CD14-positive monocyte (primary cell): Measurements from ENCODE around the gene CHRM4. TPM values are rescaled to one million over a fixed set of nuclear protein-coding genes. Genes with fewer than 3 reads are reported as not detected.

ENCODE experiments used
- DNase-seq, 3 donors: peaks; one replicate each; pipeline ENCODE4 v3.0.0-alpha.2; 2011 to 2022
- H2AFZ ChIP-seq: 2 replicates; pipeline ENCODE4 v1.6.0; 2012; ENCODE audit warnings: mild to moderate bottlenecking, low read depth, low read length, inconsistent platforms; ENCODE audit not compliant: insufficient read depth, poor library complexity, severe bottlenecking
- H3K27ac ChIP-seq, 2 donors: 1 replicate in 1 of 2; 2 replicates in 1 of 2; pipeline ENCODE4 v1.5.1; 2012 to 2013; ENCODE audit warnings: low read length in 2 of 2, control low read depth in 1 of 2, inconsistent platforms in 1 of 2, low read depth in 1 of 2, mild to moderate bottlenecking in 1 of 2
- H3K27me3 ChIP-seq, 2 donors: one replicate each; pipeline versions ENCODE4 v1.6.0 to v1.6.1; 2011 to 2013; ENCODE audit warnings: low read length in 2 of 2; ENCODE audit not compliant: control insufficient read depth in 2 of 2, insufficient read depth in 2 of 2
- H3K36me3 ChIP-seq, 2 donors: replicated peaks in 1 of 2; 1 replicate in 1 of 2; 2 replicates in 1 of 2; pipeline versions ENCODE4 v1.5.1 to v1.6.1; 2012 to 2013; ENCODE audit warnings: low read length in 2 of 2, control low read depth in 1 of 2, inconsistent platforms in 1 of 2, mild to moderate bottlenecking in 1 of 2; ENCODE audit not compliant: insufficient read depth in 2 of 2, control insufficient read depth in 1 of 2
- H3K4me1 ChIP-seq, 2 donors: 1 replicate in 1 of 2; 2 replicates in 1 of 2; pipeline versions ENCODE4 v1.5.1 to v1.6.1; 2012 to 2013; ENCODE audit warnings: low read length in 2 of 2, control low read depth in 1 of 2, inconsistent platforms in 1 of 2, mild to moderate bottlenecking in 1 of 2, moderate library complexity in 1 of 2; ENCODE audit not compliant: insufficient read depth in 2 of 2, control insufficient read depth in 1 of 2
- H3K4me2 ChIP-seq: replicated peaks from 2 replicates; pipeline ENCODE3; 2012; ENCODE audit warnings: low read length, moderate library complexity, mild to moderate bottlenecking; ENCODE audit not compliant: poor library complexity, severe bottlenecking; ENCODE audit errors: extremely low read depth
- H3K4me3 ChIP-seq, 3 experiments: fragments of 200-600 bp in 1 of 3; sonication (generic) in 1 of 3; replicated peaks in 1 of 3; 1 replicate in 2 of 3; 2 replicates in 1 of 3; pipeline ENCODE4 v1.5.1; 2011 to 2013; ENCODE audit warnings: low read length in 3 of 3, mild to moderate bottlenecking in 3 of 3, control low read depth in 2 of 3, low read depth in 2 of 3, inconsistent platforms in 1 of 3, moderate library complexity in 1 of 3
- H3K79me2 ChIP-seq: 2 replicates; pipeline ENCODE4 v1.6.0; 2012; ENCODE audit warnings: mild to moderate bottlenecking, control low read depth, inconsistent platforms, low read length, moderate library complexity; ENCODE audit not compliant: insufficient read depth
- H3K9ac ChIP-seq: 2 replicates; pipeline ENCODE4 v1.6.0; 2017; ENCODE audit warnings: low read length, mild to moderate bottlenecking; ENCODE audit not compliant: insufficient read depth, poor library complexity, severe bottlenecking
- H3K9me3 ChIP-seq, 2 donors: replicated peaks in 1 of 2; 1 replicate in 1 of 2; 2 replicates in 1 of 2; pipeline versions ENCODE4 v1.5.1 to v1.6.1; 2012 to 2013; ENCODE audit warnings: low read length in 2 of 2, control low read depth in 1 of 2; ENCODE audit not compliant: control insufficient read depth in 1 of 2, insufficient read depth in 1 of 2
- H4K20me1 ChIP-seq: 2 replicates; pipeline ENCODE4 v1.6.0; 2012; ENCODE audit warnings: mild to moderate bottlenecking, low read length, control low read depth, moderate library complexity; ENCODE audit not compliant: insufficient read depth
- H3K27ac Mint-ChIP-seq, 7 donors: one replicate each; pipeline ENCODE4 v1.8.0; 2020; ENCODE audit warnings: mild to moderate bottlenecking in 7 of 7, mixed read lengths in 7 of 7, moderate library complexity in 6 of 7, inconsistent platforms in 2 of 7
- H3K27me3 Mint-ChIP-seq, 3 donors: one replicate each; pipeline ENCODE4 v1.8.0; 2021 to 2022; ENCODE audit warnings: low read depth in 3 of 3, mild to moderate bottlenecking in 3 of 3, mixed read lengths in 3 of 3, moderate library complexity in 3 of 3, inconsistent platforms in 1 of 3
- H3K36me3 Mint-ChIP-seq, 2 donors: one replicate each; pipeline ENCODE4 v1.8.0; 2020; ENCODE audit warnings: mixed read lengths in 2 of 2, inconsistent platforms in 1 of 2, mild to moderate bottlenecking in 1 of 2
- H3K4me1 Mint-ChIP-seq: one replicate; pipeline ENCODE4 v1.8.0; 2020; ENCODE audit warnings: mild to moderate bottlenecking, mixed read lengths
- H3K4me3 Mint-ChIP-seq, 2 donors: one replicate each; pipeline ENCODE4 v1.8.0; 2020; ENCODE audit warnings: mild to moderate bottlenecking in 2 of 2, mixed read lengths in 2 of 2, moderate library complexity in 1 of 2
- H3K9me3 Mint-ChIP-seq, 7 donors: one replicate each; pipeline ENCODE4 v1.8.0; 2020 to 2022; ENCODE audit warnings: mixed read lengths in 7 of 7, mild to moderate bottlenecking in 6 of 7, moderate library complexity in 6 of 7, inconsistent platforms in 2 of 7
- CTCF ChIP-seq: fragments of 200-600 bp; IDR thresholded peaks from one replicate; pipeline ENCODE4 v1.8.0; 2022; ENCODE audit warnings: antibody characterized with exemption, mild to moderate bottlenecking
- WGBS: methylation state at CpG from one replicate; pipeline ENCODE4 v1.1.5; 2013; ENCODE audit warnings: missing lambda C conversion rate; ENCODE audit not compliant: insufficient coverage; 5-methylcytosine and 5-hydroxymethylcytosine counted together
- intact Hi-C, 2 donors: fragments of 100-400 bp; cut with micrococcal nuclease; formaldehyde crosslinking; loops; one replicate each; pipeline versions ENCODE4 v1.15.0 to v1.15.1; 2023
- polyA plus RNA-seq, 3 donors: library from polyadenylated mRNA; depleted of rRNA in 1 of 3; unstranded in 2 of 3; stranded (reverse) in 1 of 3; fragments of 300-500 nt in 2 of 3; fragments of >200 nt in 1 of 3; fragmentation: Illumina TruSeq in 2 of 3; gene quantifications; 1 replicate in 2 of 3; 2 replicates in 1 of 3; pipeline ENCODE4 v1.2.3, GENCODE V29; 2012 to 2021

Gene CHRM4
- polyA plus RNA-seq, 3 donors = 0.15 to 0.57 TPM; not detected in 1

- no peak for DNase-seq
- Mint-ChIP-seq H3K27me3 (peaks cover 59 to 73% (median 64%) of the 10 kb centered on the region in 3 donors), H3K4me1 (peaks cover 42% of the 10 kb centered on the region), H3K9me3 (peaks cover 0 to 17% (median 5%) of the 10 kb centered on the region in 7 donors), H3K27ac (no peak overlapping the region), H3K36me3 (peaks cover 3 to 4% of the 10 kb centered on the region in 2 donors), H3K4me3 (peak overlapping the region in 1 of 2 donors; percentile 86)
- Histone ChIP-seq H3K27ac (no peak overlapping the region), H2AFZ (no peak overlapping the region), H3K4me2 (peak overlapping the region; percentile 75), H3K36me3 (peaks cover 0 to under 1% of the 10 kb centered on the region in 2 donors), H3K4me1 (peaks cover 31 to 56% of the 10 kb centered on the region in 2 donors), H3K9ac (no peak overlapping the region), H3K9me3 (peaks cover 3 to 21% of the 10 kb centered on the region in 2 donors), H3K4me3 (no peak overlapping the region), H3K79me2 (no peaks in the 10 kb centered on the region), H4K20me1 (peaks cover 55% of the 10 kb centered on the region), H3K27me3 (peaks cover 42 to 63% of the 10 kb centered on the region in 2 donors)
- intact Hi-C loops = no loop called here
- 3% methylated on average over 25 of the region's 31 CpGs for WGBS
- TF ChIP-seq CTCF = no peak
Observed at GRCh38 chr11:46391186-46391577, 394 bp downstream of the CHRM4 start.

- Histone ChIP-seq H3K79me2 (no peaks in the 10 kb centered on the region), H3K27me3 (peaks cover 42 to 63% of the 10 kb centered on the region in 2 donors), H3K27ac (no peak overlapping the region), H3K9me3 (peaks cover 3 to 21% of the 10 kb centered on the region in 2 donors), H3K4me1 (peaks cover 31 to 56% of the 10 kb centered on the region in 2 donors), H3K36me3 (no peaks in the 10 kb centered on the region), H2AFZ (no peak overlapping the region), H3K9ac (no peak overlapping the region), H3K4me2 (peak overlapping the region; percentile 67), H4K20me1 (peaks cover 55% of the 10 kb centered on the region), H3K4me3 (no peak overlapping the region)
- TF ChIP-seq CTCF = no peak
- Mint-ChIP-seq H3K36me3 (peaks cover 0 to 2% of the 10 kb centered on the region in 2 donors), H3K4me3 (peak overlapping the region in 1 of 2 donors; percentile 86), H3K27me3 (peaks cover 61 to 79% (median 68%) of the 10 kb centered on the region in 3 donors), H3K4me1 (peaks cover 42% of the 10 kb centered on the region), H3K9me3 (peaks cover 0 to 17% (median 6%) of the 10 kb centered on the region in 7 donors), H3K27ac (no peak overlapping the region)
- intact Hi-C loops = no loop called here
- WGBS = 14% methylated on average over 25 of the region's 49 CpGs
- no peak for DNase-seq
Observed at GRCh38 chr11:46390331-46391171, 1.0 kb downstream of the CHRM4 start.
